ENCODE data around the gene ESRRG.

DNA sequence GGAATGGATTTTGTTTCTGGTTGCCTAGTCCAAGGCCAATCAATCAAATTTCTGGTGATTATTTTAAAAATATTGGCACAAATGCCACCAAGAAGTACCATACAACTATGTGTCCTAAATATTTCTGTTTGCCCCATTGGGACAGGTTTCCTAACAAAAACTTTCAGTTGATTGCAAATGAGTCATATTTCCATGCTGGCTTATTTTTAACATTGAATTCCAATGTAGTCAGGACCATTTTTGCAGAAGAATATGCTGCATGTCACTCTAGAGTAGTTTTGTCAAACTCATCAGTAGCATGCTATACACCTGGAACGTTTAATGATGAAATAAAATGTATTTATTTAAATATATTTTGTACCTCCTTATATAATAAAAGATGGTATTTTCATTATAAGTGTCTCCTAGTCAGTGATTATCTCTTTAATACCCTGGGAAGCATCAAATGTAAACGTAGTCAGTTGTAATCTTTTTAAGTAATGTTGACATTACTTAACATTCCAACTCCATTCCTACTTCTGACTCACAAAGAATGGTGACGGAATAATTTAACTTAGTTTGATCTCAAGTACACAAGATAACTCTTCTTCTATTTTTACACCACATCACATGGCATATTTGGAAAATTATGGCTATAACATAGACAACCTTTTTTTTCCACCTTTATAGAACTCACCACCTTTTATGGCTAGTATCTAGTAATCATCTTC lies 261.0 kb downstream of the ESRRG start:
- no peak for TF ChIP-seq POLR2AphosphoS5 (IDR thresholded peaks at IDR 0.05; ENCODE audit: borderline replicate concordance, low read depth, low read length)
- TF ChIP-seq EZH2 (IDR thresholded peaks at IDR 0.05): no peak
- no peak for TF ChIP-seq FOXP2 (optimal IDR thresholded peaks at IDR 0.05; ENCODE audit: control extremely low read depth, extremely low read length, insufficient read depth)
